GM06990 (cell line): ENCODE measurements around the gene ZFR2.

ENCODE experiments used
- DNase-seq: peaks from one replicate; pipeline ENCODE4 v3.0.0-alpha.2; 2011; ENCODE audit not compliant: insufficient read length; ENCODE audit errors: extremely low read depth
- H3K27me3 ChIP-seq: replicated peaks from 2 replicates; pipeline ENCODE4 v1.6.0; 2011; ENCODE audit warnings: low read length; ENCODE audit not compliant: control insufficient read depth, insufficient read depth
- H3K36me3 ChIP-seq: 2 replicates; pipeline ENCODE4 v1.5.1; 2011; ENCODE audit warnings: low read length; ENCODE audit not compliant: control insufficient read depth, insufficient read depth
- H3K4me3 ChIP-seq: replicated peaks from 2 replicates; pipeline ENCODE4 v1.5.1; 2011; ENCODE audit warnings: low read depth, mild to moderate bottlenecking, control low read depth, low read length
- CTCF ChIP-seq: IDR thresholded peaks from 2 replicates; pipeline ENCODE4 v1.5.1; 2011; ENCODE audit warnings: low read length, control low read depth, mild to moderate bottlenecking, inconsistent platforms; ENCODE audit not compliant: insufficient read depth, poor library complexity, severe bottlenecking

The ZFR2 gene

GRCh38 chr19:3778899-3779723 lies 89.7 kb downstream of the ZFR2 start:
- no peak for DNase-seq
- Histone ChIP-seq H3K27me3 (no peaks in the 10 kb centered on the region), H3K36me3 (no peaks in the 10 kb centered on the region), H3K4me3 (no peak overlapping the region)
- no peak for TF ChIP-seq CTCF

- no peak for DNase-seq
- Histone ChIP-seq H3K36me3 (no peaks in the 10 kb centered on the region), H3K4me3 (no peak overlapping the region), H3K27me3 (no peaks in the 10 kb centered on the region)
- TF ChIP-seq CTCF: no peak
Measured at GRCh38 chr19:3778104-3778867, 90.6 kb downstream of the ZFR2 start.

- Histone ChIP-seq H3K36me3 (no peaks in the 10 kb centered on the region), H3K27me3 (no peaks in the 10 kb centered on the region), H3K4me3 (no peak overlapping the region)
- no peak for DNase-seq
- no peak for TF ChIP-seq CTCF
Measured at GRCh38 chr19:3776479-3777040, 92.3 kb downstream of the ZFR2 start.

- no peak for TF ChIP-seq CTCF
- H3K4me3 ChIP-seq: no peak overlapping the region
- no peaks in the 10 kb centered on the region for H3K36me3 ChIP-seq
- no peak for DNase-seq
- no peaks in the 10 kb centered on the region for H3K27me3 ChIP-seq
Measured at GRCh38 chr19:3775831-3776230, 93.0 kb downstream of the ZFR2 start.

GRCh38 chr19:3775374-3775711 lies 93.5 kb downstream of the ZFR2 start:
- no peak for TF ChIP-seq CTCF
- Histone ChIP-seq H3K4me3 (no peak overlapping the region), H3K27me3 (no peaks in the 10 kb centered on the region), H3K36me3 (no peaks in the 10 kb centered on the region)
- DNase-seq: no peak
